ENCODE results near the gene HABP2.

The HABP2 gene

GRCh38 chr10:113552701-113553100, at the start of gene HABP2:
TSS of gene HABP2 (plus strand) at chr10:113553053. CDS start at chr10:113553122, 69 bp downstream.
- no peaks in the 10 kb centered on the region for H3K36me3 ChIP-seq (ENCODE audit: insufficient read depth, low read length)
- no peaks in the 10 kb centered on the region for H3K79me2 ChIP-seq (ENCODE audit: insufficient read depth, low read length)
- ATAC-seq (ENCODE audit: insufficient read depth, low read depth): no peak
- no peak within 1 kb of the TSS for H2AFZ ChIP-seq (ENCODE audit: low read depth, low read length)
- H3K9me3 ChIP-seq (ENCODE audit: insufficient read depth, low read length, severe bottlenecking): no peaks in the 10 kb centered on the region
- H3K4me2 ChIP-seq (ENCODE audit: insufficient read depth, low read length): no peak within 1 kb of the TSS
- no peak for DNase-seq
- no peak within 1 kb of the TSS for H3K27ac ChIP-seq (ENCODE audit: low read length)
- H4K20me1 ChIP-seq (ENCODE audit: insufficient read depth, low read length): no peaks in the 10 kb centered on the region
- H3K9ac ChIP-seq (ENCODE audit: low read depth, low read length): no peak within 1 kb of the TSS
- H3K4me1 ChIP-seq (ENCODE audit: insufficient read depth, low read length): no peaks in the 10 kb centered on the region
- peaks cover 3% of the 10 kb centered on the region for H3K27me3 ChIP-seq (ENCODE audit: insufficient read depth, low read length, poor library complexity)
- TF ChIP-seq EZH2 (IDR thresholded peaks at IDR 0.05; ENCODE audit: borderline replicate concordance, low read depth, low read length, severe bottlenecking): no peak
- H3K4me3 ChIP-seq (ENCODE audit: low read depth in 1 of 2, low read length in 2 of 2): no peak within 1 kb of the TSS

DNA sequence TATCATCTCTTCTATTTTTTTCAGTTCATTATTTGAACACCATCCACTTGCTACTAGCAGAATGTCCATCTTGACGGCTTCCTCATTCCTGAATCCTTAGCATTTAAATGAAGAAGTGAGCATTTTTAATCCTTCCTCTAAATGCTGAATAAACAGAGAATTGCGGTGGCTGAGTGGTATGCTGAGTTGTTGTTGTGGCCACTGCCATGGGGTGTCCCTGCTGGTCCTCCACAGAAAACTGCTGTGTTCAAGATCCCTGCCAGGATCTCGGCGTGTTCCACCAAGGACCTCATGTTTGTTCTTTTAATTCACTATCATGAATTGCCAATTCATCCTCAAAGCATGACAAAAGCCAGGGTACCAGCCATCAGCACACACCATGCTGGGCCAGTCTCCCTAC, 48.9 kb upstream of the HABP2 start:
- H3K27me3 ChIP-seq (ENCODE audit: insufficient read depth, low read length, poor library complexity): peaks cover 3% of the 10 kb centered on the region
- no peak overlapping the region for H2AFZ ChIP-seq (ENCODE audit: low read depth, low read length)
- no peaks in the 10 kb centered on the region for H3K4me1 ChIP-seq (ENCODE audit: insufficient read depth, low read length)
- H3K79me2 ChIP-seq (ENCODE audit: insufficient read depth, low read length): no peaks in the 10 kb centered on the region
- no peak for ATAC-seq (ENCODE audit: insufficient read depth, low read depth)
- no peak overlapping the region for H3K27ac ChIP-seq (ENCODE audit: low read length)
- DNase-seq: no peak
- H4K20me1 ChIP-seq (ENCODE audit: insufficient read depth, low read length): no peaks in the 10 kb centered on the region
- no peak overlapping the region for H3K9ac ChIP-seq (ENCODE audit: low read depth, low read length)
- no peak overlapping the region for H3K4me2 ChIP-seq (ENCODE audit: insufficient read depth, low read length)
- H3K36me3 ChIP-seq (ENCODE audit: insufficient read depth, low read length): no peaks in the 10 kb centered on the region
- H3K9me3 ChIP-seq (ENCODE audit: insufficient read depth, low read length, severe bottlenecking): no peaks in the 10 kb centered on the region
- H3K4me3 ChIP-seq (ENCODE audit: low read depth in 1 of 2, low read length in 2 of 2): no peak overlapping the region
- no peak for TF ChIP-seq EZH2 (IDR thresholded peaks at IDR 0.05; ENCODE audit: borderline replicate concordance, low read depth, low read length, severe bottlenecking)
- TF ChIP-seq, protein P1, sequence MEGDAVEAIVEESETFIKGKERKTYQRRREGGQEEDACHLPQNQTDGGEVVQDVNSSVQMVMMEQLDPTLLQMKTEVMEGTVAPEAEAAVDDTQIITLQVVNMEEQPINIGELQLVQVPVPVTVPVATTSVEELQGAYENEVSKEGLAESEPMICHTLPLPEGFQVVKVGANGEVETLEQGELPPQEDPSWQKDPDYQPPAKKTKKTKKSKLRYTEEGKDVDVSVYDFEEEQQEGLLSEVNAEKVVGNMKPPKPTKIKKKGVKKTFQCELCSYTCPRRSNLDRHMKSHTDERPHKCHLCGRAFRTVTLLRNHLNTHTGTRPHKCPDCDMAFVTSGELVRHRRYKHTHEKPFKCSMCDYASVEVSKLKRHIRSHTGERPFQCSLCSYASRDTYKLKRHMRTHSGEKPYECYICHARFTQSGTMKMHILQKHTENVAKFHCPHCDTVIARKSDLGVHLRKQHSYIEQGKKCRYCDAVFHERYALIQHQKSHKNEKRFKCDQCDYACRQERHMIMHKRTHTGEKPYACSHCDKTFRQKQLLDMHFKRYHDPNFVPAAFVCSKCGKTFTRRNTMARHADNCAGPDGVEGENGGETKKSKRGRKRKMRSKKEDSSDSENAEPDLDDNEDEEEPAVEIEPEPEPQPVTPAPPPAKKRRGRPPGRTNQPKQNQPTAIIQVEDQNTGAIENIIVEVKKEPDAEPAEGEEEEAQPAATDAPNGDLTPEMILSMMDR (IDR thresholded peaks at IDR 0.05; ENCODE audit: borderline replicate concordance, extremely low read depth, low read length, poor library complexity, severe bottlenecking): no peak

GRCh38 chr10:113504423-113504822, 48.4 kb upstream of the HABP2 start:
- TF ChIP-seq, protein P1 (IDR thresholded peaks at IDR 0.05; ENCODE audit: borderline replicate concordance, extremely low read depth, low read length, poor library complexity, severe bottlenecking): no peak
- H3K4me3 ChIP-seq (ENCODE audit: low read depth in 1 of 2, low read length in 2 of 2): no peak overlapping the region
- no peaks in the 10 kb centered on the region for H3K36me3 ChIP-seq (ENCODE audit: insufficient read depth, low read length)
- no peaks in the 10 kb centered on the region for H3K79me2 ChIP-seq (ENCODE audit: insufficient read depth, low read length)
- H4K20me1 ChIP-seq (ENCODE audit: insufficient read depth, low read length): no peaks in the 10 kb centered on the region
- no peak overlapping the region for H2AFZ ChIP-seq (ENCODE audit: low read depth, low read length)
- H3K4me2 ChIP-seq (ENCODE audit: insufficient read depth, low read length): no peak overlapping the region
- DNase-seq (no peak), ATAC-seq (ENCODE audit: insufficient read depth, low read depth) (no peak)
- H3K9me3 ChIP-seq (ENCODE audit: insufficient read depth, low read length, severe bottlenecking): no peaks in the 10 kb centered on the region
- H3K27me3 ChIP-seq (ENCODE audit: insufficient read depth, low read length, poor library complexity): peaks cover 3% of the 10 kb centered on the region
- no peak overlapping the region for H3K27ac ChIP-seq (ENCODE audit: low read length)
- no peaks in the 10 kb centered on the region for H3K4me1 ChIP-seq (ENCODE audit: insufficient read depth, low read length)
- no peak overlapping the region for H3K9ac ChIP-seq (ENCODE audit: low read depth, low read length)

- DNase-seq: no peak
- H2AFZ ChIP-seq (ENCODE audit: low read depth, low read length): no peak overlapping the region
- peaks cover 3% of the 10 kb centered on the region for H3K27me3 ChIP-seq (ENCODE audit: insufficient read depth, low read length, poor library complexity)
- H3K4me1 ChIP-seq (ENCODE audit: insufficient read depth, low read length): no peaks in the 10 kb centered on the region
- H3K27ac ChIP-seq (ENCODE audit: low read length): no peak overlapping the region
- H3K9me3 ChIP-seq (ENCODE audit: insufficient read depth, low read length, severe bottlenecking): no peaks in the 10 kb centered on the region
- H4K20me1 ChIP-seq (ENCODE audit: insufficient read depth, low read length): no peaks in the 10 kb centered on the region
- no peak overlapping the region for H3K9ac ChIP-seq (ENCODE audit: low read depth, low read length)
- ATAC-seq (ENCODE audit: insufficient read depth, low read depth): no peak
- no peaks in the 10 kb centered on the region for H3K36me3 ChIP-seq (ENCODE audit: insufficient read depth, low read length)
- TF ChIP-seq, protein P1 (IDR thresholded peaks at IDR 0.05; ENCODE audit: borderline replicate concordance, extremely low read depth, low read length, poor library complexity, severe bottlenecking): no peak
- no peak for TF ChIP-seq EZH2 (IDR thresholded peaks at IDR 0.05; ENCODE audit: borderline replicate concordance, low read depth, low read length, severe bottlenecking)
- H3K4me3 ChIP-seq (ENCODE audit: low read depth in 1 of 2, low read length in 2 of 2): no peak overlapping the region
- H3K4me2 ChIP-seq (ENCODE audit: insufficient read depth, low read length): no peak overlapping the region
- H3K79me2 ChIP-seq (ENCODE audit: insufficient read depth, low read length): no peaks in the 10 kb centered on the region
Observed at GRCh38 chr10:113506476-113506875, 46.4 kb upstream of the HABP2 start.

All from DND-41 (cell line).